Left renal cortex interstitium (tissue), 4 donors: ENCODE measurements around the gene PFKP. TPM values are rescaled to one million over a fixed set of nuclear protein-coding genes. Genes with fewer than 3 reads are reported as not detected.

Source experiments
- DNase-seq, 4 donors: peaks; one replicate each; pipeline ENCODE4 v3.0.0-alpha.2; 2013; ENCODE audit warnings: low read depth in 4 of 4, low spot score in 2 of 4, missing footprints in 1 of 4
- polyA plus RNA-seq, 4 donors: library from polyadenylated mRNA; unstranded; fragments of 120-200 nt; gene quantifications; one replicate each; pipeline ENCODE4 v1.2.1, GENCODE V29; 2013; ENCODE audit not compliant: insufficient read length in 4 of 4

The PFKP gene
- polyA plus RNA-seq, 4 donors, result 19.0 to 40.3 (median 31.4) TPM

- DNase-seq, result no peak
Measured at GRCh38 chr10:3129581-3130340, 62.4 kb downstream of the PFKP start.

GRCh38 chr10:3131098-3131497 lies 63.8 kb downstream of the PFKP start:
- DNase-seq, result no peak

GRCh38 chr10:3132036-3133025 lies 65.0 kb downstream of the PFKP start:
- DNase-seq, result no peak

GRCh38 chr10:3133948-3134347 lies 66.6 kb downstream of the PFKP start:
- no peak for DNase-seq

GRCh38 chr10:3135006-3135405 lies 67.7 kb downstream of the PFKP start:
- DNase-seq, result no peak

- DNase-seq, result no peak
Measured at GRCh38 chr10:3136336-3136735, 69.0 kb downstream of the PFKP start.

- no peak for DNase-seq
Measured at GRCh38 chr10:3136763-3137611, 69.6 kb downstream of the PFKP start.

GRCh38 chr10:3137958-3138726 lies 70.8 kb downstream of the PFKP start:
- no peak for DNase-seq

GRCh38 chr10:3139216-3139910 lies 72.0 kb downstream of the PFKP start:
- DNase-seq, result no peak

- no peak for DNase-seq
Measured at GRCh38 chr10:3140280-3140679, 72.9 kb downstream of the PFKP start.

GRCh38 chr10:3141351-3142005 lies 74.1 kb downstream of the PFKP start:
- no peak for DNase-seq

GRCh38 chr10:3142146-3142875 lies 75.0 kb downstream of the PFKP start:
- DNase-seq, result no peak

GRCh38 chr10:3143366-3143765 lies 76.0 kb downstream of the PFKP start:
- no peak for DNase-seq

- no peak for DNase-seq
Measured at GRCh38 chr10:3143791-3144434, 76.6 kb downstream of the PFKP start.

- no peak for DNase-seq
Measured at GRCh38 chr10:3145366-3145765, 78.0 kb downstream of the PFKP start.

GRCh38 chr10:3146289-3146688 lies 78.9 kb downstream of the PFKP start:
- no peak for DNase-seq

GRCh38 chr10:3147117-3147820 lies 79.9 kb downstream of the PFKP start:
- no peak for DNase-seq
